ENCODE data around the gene WDR27.

The WDR27 gene

GRCh38 chr6:169558774-169559441 is 142.9 kb downstream of the WDR27 start:
- no peak for DNase-seq

- no peak for DNase-seq
Observed at GRCh38 chr6:169558378-169558773, 143.5 kb downstream of the WDR27 start.

GRCh38 chr6:169557887-169558286 is 143.9 kb downstream of the WDR27 start:
- DNase-seq, result no peak

DNA sequence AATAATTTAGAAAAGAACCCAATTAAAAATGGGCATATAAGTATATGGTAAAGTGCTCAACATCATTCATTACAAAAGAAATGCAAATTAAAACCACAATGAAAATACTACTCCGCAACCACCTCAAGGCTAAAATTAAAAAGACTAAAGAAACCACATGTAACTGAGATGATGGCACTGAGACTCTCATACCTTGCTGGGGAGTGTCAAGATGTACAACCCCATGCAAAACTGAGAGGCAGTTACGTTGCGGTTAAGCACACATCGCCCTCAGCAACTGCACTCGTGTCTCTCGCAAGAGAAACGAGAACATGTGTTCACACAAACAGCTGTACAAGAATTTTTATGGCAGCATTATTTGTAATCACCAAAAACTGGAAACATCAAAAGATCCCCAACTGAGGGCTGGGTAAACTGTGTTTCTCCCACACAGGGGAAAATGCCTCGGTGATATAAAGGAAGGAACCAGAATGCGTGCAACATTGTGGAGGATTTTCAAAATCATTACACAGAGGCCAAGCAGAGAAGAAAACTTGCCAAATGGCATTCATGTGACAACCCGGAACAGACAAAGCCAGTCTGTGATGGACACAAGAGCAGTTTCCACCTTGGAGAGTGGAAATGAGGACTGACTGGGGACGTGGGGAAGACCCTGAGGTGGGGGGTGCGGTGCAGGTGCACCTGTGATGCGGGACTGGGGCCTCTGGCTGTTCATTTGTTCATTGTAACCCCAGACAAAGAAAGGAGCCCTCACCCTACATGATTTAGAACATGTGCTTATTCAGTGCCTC is 144.9 kb downstream of the WDR27 start:
- DNase-seq, result no peak

GRCh38 chr6:169555971-169556617 is 145.7 kb downstream of the WDR27 start:
- no peak for DNase-seq

GRCh38 chr6:169545982-169546381 is 155.8 kb downstream of the WDR27 start:
- DNase-seq, result no peak

- DNase-seq, result no peak
Observed at GRCh38 chr6:169543704-169544103, 158.1 kb downstream of the WDR27 start.

DNA sequence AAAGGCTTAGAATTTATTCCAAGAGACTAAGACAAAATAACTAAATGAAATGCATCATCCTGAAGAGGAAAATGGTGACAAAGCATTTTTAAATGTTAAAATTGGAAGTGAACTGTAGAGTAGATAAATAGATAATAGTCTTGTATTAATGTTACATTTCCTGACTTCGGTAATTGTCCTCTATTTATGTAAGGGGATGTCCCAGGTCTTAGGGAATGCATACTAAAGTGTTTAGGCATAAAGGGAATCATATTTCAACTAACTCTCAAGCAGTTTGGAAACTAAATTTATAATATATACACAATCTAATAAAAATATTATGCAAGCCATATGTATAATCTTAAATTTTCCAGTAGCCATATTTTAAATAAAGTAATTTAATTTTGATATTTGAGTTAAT is 159.3 kb downstream of the WDR27 start:
- DNase-seq, result no peak

DNA sequence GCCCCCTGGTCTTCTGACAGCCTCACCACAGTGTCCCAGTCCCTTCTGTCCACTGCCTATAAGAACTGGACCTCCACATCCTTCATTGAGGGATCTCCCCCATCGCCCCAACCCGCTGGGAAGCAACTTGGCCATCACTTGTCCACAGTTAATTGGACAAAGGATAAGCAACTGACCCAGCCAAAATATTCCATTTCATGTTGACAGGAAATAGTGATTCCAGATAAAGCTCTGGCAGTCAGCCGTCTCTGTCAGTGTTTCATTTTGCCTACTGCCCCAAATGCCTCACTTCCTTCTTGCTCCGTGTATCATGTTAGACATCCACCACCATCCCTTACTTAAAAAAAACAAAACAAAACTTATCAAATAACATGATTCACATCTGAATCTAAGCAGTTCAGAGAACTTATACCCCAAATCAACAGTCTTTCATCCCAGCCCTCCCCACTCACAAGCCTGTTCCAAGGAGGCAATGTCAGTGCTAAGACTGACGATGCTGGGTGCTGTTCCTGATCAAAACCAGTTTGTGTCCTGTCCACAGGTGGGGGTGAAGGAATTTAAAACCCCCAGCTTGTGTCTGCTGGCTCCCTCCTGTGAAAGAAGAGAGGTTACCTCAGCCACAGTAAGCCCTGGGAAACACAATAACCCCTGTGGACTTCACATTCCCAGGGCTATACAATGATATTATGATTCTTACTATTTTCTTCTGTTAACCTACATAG is 162.5 kb downstream of the WDR27 start:
- DNase-seq, result no peak

- DNase-seq, result no peak
Observed at GRCh38 chr6:169536446-169537170, 165.2 kb downstream of the WDR27 start.

GRCh38 chr6:169534039-169534421 is 167.8 kb downstream of the WDR27 start:
- no peak for DNase-seq

- no peak for DNase-seq
Observed at GRCh38 chr6:169533301-169534038, 168.4 kb downstream of the WDR27 start.

DNA sequence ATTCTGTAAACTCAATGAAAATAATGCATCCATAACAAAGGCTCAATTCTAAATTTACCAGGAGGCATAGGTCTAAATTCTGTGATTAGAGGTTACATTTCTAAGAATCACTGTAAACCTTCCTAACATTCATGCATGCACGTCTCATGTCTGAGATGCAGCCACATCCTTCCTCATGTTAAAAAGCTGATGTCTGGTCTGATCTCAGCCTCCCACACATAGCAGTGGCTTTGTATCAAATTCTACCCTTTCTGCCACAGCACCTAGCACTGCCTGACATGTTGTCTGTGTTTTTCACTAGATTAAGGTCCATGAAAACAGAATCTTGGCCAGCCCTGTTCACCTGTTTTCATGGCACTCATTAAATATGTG is 171.1 kb downstream of the WDR27 start:
- no peak for DNase-seq

DNA sequence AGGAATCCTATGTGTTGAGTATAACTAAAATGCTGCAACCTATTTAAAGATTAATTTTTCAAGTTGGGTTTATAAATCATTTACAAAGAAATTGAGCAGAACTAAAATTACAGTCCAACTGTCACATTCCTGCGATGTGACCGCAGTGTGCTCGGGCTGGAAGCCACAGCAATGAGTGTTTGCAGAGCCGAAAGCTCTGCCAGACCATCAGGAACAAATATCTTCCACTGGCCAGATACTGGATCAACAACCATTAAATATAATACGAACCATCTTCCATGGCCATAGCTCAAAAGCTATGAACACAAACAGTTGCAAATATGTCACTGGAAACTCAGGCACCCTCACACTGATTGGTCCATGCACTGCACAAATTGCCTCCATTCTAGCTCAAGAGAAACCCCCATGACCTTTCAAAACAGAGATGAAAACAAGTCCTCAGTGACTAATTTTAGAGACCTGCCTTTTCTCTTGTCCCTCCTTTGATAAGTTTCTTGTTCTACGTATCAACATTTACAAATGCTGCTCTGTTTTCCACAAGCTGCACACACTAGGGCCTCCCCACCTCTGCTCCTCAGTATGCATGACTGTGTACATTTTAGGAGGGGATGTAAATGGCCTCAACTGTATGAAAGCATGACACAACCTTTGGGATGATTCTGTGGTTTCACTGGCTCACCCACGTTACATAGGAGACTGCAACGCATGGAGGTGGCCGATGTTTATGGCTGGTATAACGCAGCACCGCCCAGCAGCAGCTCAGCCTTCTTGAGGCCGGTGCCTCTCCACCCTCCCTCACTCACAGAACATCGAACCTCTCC is 171.7 kb downstream of the WDR27 start:
- no peak for DNase-seq

- no peak for DNase-seq
Observed at GRCh38 chr6:169528755-169529154, 173.1 kb downstream of the WDR27 start.

DNA sequence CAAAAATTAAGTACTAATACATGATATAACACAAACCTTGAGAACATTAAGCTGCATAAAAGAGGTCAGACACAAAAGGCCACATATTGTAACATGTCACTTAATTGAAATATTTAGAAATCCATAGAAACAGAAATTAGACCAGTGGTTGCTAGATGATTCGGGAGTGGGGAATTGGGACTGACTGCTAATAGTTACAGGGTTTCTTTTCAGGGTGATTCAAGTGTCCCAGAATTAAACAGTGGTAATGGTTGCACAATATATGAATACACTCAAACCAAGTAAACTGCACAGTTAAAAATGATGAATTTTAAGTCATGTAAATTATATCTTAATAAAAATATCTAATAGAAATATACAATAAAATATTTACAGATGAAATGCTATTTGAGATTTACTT is 174.5 kb downstream of the WDR27 start:
- no peak for DNase-seq

- no peak for DNase-seq
Observed at GRCh38 chr6:169521825-169522224, 180.0 kb downstream of the WDR27 start.

- DNase-seq, result no peak
Observed at GRCh38 chr6:169520104-169520503, 181.7 kb downstream of the WDR27 start.

- no peak for DNase-seq
Observed at GRCh38 chr6:169518451-169518850, 183.4 kb downstream of the WDR27 start.

GRCh38 chr6:169513478-169514193 is 188.2 kb downstream of the WDR27 start:
- DNase-seq, result no peak

Data from NCI-H524 treated with DMSO at 0.1 percent for 48 hours (cell line).